A549 (cell line): ENCODE measurements around the gene ZNF385D.

Experiments
- CHD4 ChIP-seq: fragments of 200-600 bp; sonication (generic); IDR thresholded peaks from 2 replicates; pipeline ENCODE4 v1.6.1; 2016; ENCODE audit warnings: antibody characterized with exemption, mild to moderate bottlenecking, borderline replicate concordance
- MAFK ChIP-seq: fragments of 450-650 bp; IDR thresholded peaks from 2 replicates; pipeline ENCODE4 v1.6.1; 2014; ENCODE audit not compliant: partially characterized antibody
- MAX ChIP-seq: IDR thresholded peaks from 2 replicates; pipeline ENCODE4 v1.6.1; 2012

GRCh38 chr3:21642433-21642832, 108.6 kb downstream of the ZNF385D start:
- no peak for TF ChIP-seq MAX
- no peak for TF ChIP-seq MAFK
- TF ChIP-seq CHD4 = no peak
